Measurements from ENCODE around the gene MKRN2.
A peak's percentile ranks its signal among the peaks of the same experiment; 100 is the strongest.
"Not testable (repeated sequence)": the region's sequence is repeated elsewhere in the genome, so short reads cannot be mapped to it uniquely, and the experiment has no call there.

Gene MKRN2

GRCh38 chr3:12522721-12523120, 34.2 kb upstream of the MKRN2 start:
- Histone ChIP-seq H3K36me3 (ENCODE audit: control insufficient read depth, insufficient read depth, low read length, severe bottlenecking) (peaks cover 46% of the 10 kb centered on the region), H3K4me1 (ENCODE audit: control insufficient read depth, insufficient read depth, low read length) (no peaks in the 10 kb centered on the region), H3K4me3 (ENCODE audit: low read length) (no peak overlapping the region), H3K9me3 (ENCODE audit: control insufficient read depth, low read length) (no peaks in the 10 kb centered on the region), H3K9ac (ENCODE audit: low read length) (no peak overlapping the region), H3K27me3 (replicated peaks; ENCODE audit: control insufficient read depth, insufficient read depth, low read length) (no peaks in the 10 kb centered on the region)
- no peak for DNase-seq (ENCODE audit: low read depth)

- Histone ChIP-seq H3K36me3 (ENCODE audit: control insufficient read depth, insufficient read depth, low read length, severe bottlenecking) (peaks cover 48% of the 10 kb centered on the region), H3K4me1 (ENCODE audit: control insufficient read depth, insufficient read depth, low read length) (no peaks in the 10 kb centered on the region), H3K9ac (ENCODE audit: low read length) (no peak overlapping the region)
Measured at GRCh38 chr3:12527757-12528143, 29.1 kb upstream of the MKRN2 start.

GRCh38 chr3:12532182-12532581, 24.7 kb upstream of the MKRN2 start:
- H3K4me1 ChIP-seq (ENCODE audit: control insufficient read depth, insufficient read depth, low read length), result no peaks in the 10 kb centered on the region
- DNase-seq (ENCODE audit: low read depth), result no peak
- H3K9me3 ChIP-seq (ENCODE audit: control insufficient read depth, low read length), result no peaks in the 10 kb centered on the region
- no peaks in the 10 kb centered on the region for H3K27me3 ChIP-seq (replicated peaks; ENCODE audit: control insufficient read depth, insufficient read depth, low read length)
- H3K4me3 ChIP-seq (ENCODE audit: low read length), result no peak overlapping the region
- peaks cover 46% of the 10 kb centered on the region for H3K36me3 ChIP-seq (ENCODE audit: control insufficient read depth, insufficient read depth, low read length, severe bottlenecking)
- H3K9ac ChIP-seq (ENCODE audit: low read length), result no peak overlapping the region

More at GRCh38 chr3:12527757-12528143, 29.1 kb upstream of the MKRN2 start:
- H3K27me3 ChIP-seq (replicated peaks; ENCODE audit: control insufficient read depth, insufficient read depth, low read length), result no peaks in the 10 kb centered on the region
- no peak overlapping the region for H3K4me3 ChIP-seq (ENCODE audit: low read length)
- DNase-seq (ENCODE audit: low read depth), result no peak
- H3K9me3 ChIP-seq (ENCODE audit: control insufficient read depth, low read length), result no peaks in the 10 kb centered on the region

- H3K9ac ChIP-seq (ENCODE audit: low read length), result no peak overlapping the region
Measured at GRCh38 chr3:12536423-12536822, 20.5 kb upstream of the MKRN2 start.

GRCh38 chr3:12541625-12542024, 15.3 kb upstream of the MKRN2 start:
- no peaks in the 10 kb centered on the region for H3K4me1 ChIP-seq (ENCODE audit: control insufficient read depth, insufficient read depth, low read length)

More at GRCh38 chr3:12536423-12536822, 20.5 kb upstream of the MKRN2 start:
- no peaks in the 10 kb centered on the region for H3K9me3 ChIP-seq (ENCODE audit: control insufficient read depth, low read length)
- H3K27me3 ChIP-seq (replicated peaks; ENCODE audit: control insufficient read depth, insufficient read depth, low read length), result no peaks in the 10 kb centered on the region
- peak; percentile 44 for DNase-seq (ENCODE audit: low read depth)
- H3K4me1 ChIP-seq (ENCODE audit: control insufficient read depth, insufficient read depth, low read length), result no peaks in the 10 kb centered on the region
- peaks cover 34% of the 10 kb centered on the region for H3K36me3 ChIP-seq (ENCODE audit: control insufficient read depth, insufficient read depth, low read length, severe bottlenecking)
- H3K4me3 ChIP-seq (ENCODE audit: low read length), result no peak overlapping the region

GRCh38 chr3:12543497-12543896, 13.4 kb upstream of the MKRN2 start:
- not testable (repeated sequence) for H3K9me3 ChIP-seq (ENCODE audit: control insufficient read depth, low read length); DNase-seq (ENCODE audit: low read depth); H3K4me3 ChIP-seq (ENCODE audit: low read length); H3K4me1 ChIP-seq (ENCODE audit: control insufficient read depth, insufficient read depth, low read length); H3K9ac ChIP-seq (ENCODE audit: low read length); H3K36me3 ChIP-seq (ENCODE audit: control insufficient read depth, insufficient read depth, low read length, severe bottlenecking); H3K27me3 ChIP-seq (replicated peaks; ENCODE audit: control insufficient read depth, insufficient read depth, low read length)

More at GRCh38 chr3:12541625-12542024, 15.3 kb upstream of the MKRN2 start:
- no peaks in the 10 kb centered on the region for H3K27me3 ChIP-seq (replicated peaks; ENCODE audit: control insufficient read depth, insufficient read depth, low read length)
- H3K9ac ChIP-seq (ENCODE audit: low read length), result no peak overlapping the region
- no peak overlapping the region for H3K4me3 ChIP-seq (ENCODE audit: low read length)
- H3K36me3 ChIP-seq (ENCODE audit: control insufficient read depth, insufficient read depth, low read length, severe bottlenecking), result peaks cover 5% of the 10 kb centered on the region
- no peak for DNase-seq (ENCODE audit: low read depth)
- no peaks in the 10 kb centered on the region for H3K9me3 ChIP-seq (ENCODE audit: control insufficient read depth, low read length)

- Histone ChIP-seq H3K9me3 (ENCODE audit: control insufficient read depth, low read length) (no peaks in the 10 kb centered on the region), H3K36me3 (ENCODE audit: control insufficient read depth, insufficient read depth, low read length, severe bottlenecking) (peaks cover 5% of the 10 kb centered on the region), H3K9ac (ENCODE audit: low read length) (no peak overlapping the region), H3K4me3 (ENCODE audit: low read length) (no peak overlapping the region), H3K27me3 (replicated peaks; ENCODE audit: control insufficient read depth, insufficient read depth, low read length) (no peaks in the 10 kb centered on the region), H3K4me1 (ENCODE audit: control insufficient read depth, insufficient read depth, low read length) (peaks cover 6% of the 10 kb centered on the region)
- no peak for DNase-seq (ENCODE audit: low read depth)
Measured at GRCh38 chr3:12544652-12545472, 12.0 kb upstream of the MKRN2 start.

GRCh38 chr3:12545473-12545791, 11.5 kb upstream of the MKRN2 start, which contains the start of gene MKRN2OS:
TSS of gene MKRN2OS (minus strand) at chr3:12545499. CDS start at chr3:12545464, 35 bp downstream.
- H3K9ac ChIP-seq (ENCODE audit: low read length), result no peak within 1 kb of the TSS
- H3K36me3 ChIP-seq (ENCODE audit: control insufficient read depth, insufficient read depth, low read length, severe bottlenecking), result peaks cover under 1% of the 10 kb centered on the region
- H3K27me3 ChIP-seq (replicated peaks; ENCODE audit: control insufficient read depth, insufficient read depth, low read length), result no peaks in the 10 kb centered on the region
- DNase-seq (ENCODE audit: low read depth), result no peak
- H3K9me3 ChIP-seq (ENCODE audit: control insufficient read depth, low read length), result no peaks in the 10 kb centered on the region
- peaks cover 11% of the 10 kb centered on the region for H3K4me1 ChIP-seq (ENCODE audit: control insufficient read depth, insufficient read depth, low read length)
- H3K4me3 ChIP-seq (ENCODE audit: low read length), result no peak within 1 kb of the TSS

GRCh38 chr3:12549971-12550760, 6.7 kb upstream of the MKRN2 start:
- Histone ChIP-seq H3K4me1 (ENCODE audit: control insufficient read depth, insufficient read depth, low read length) (peaks cover 12% of the 10 kb centered on the region), H3K9me3 (ENCODE audit: control insufficient read depth, low read length) (no peaks in the 10 kb centered on the region), H3K27me3 (replicated peaks; ENCODE audit: control insufficient read depth, insufficient read depth, low read length) (no peaks in the 10 kb centered on the region), H3K4me3 (ENCODE audit: low read length) (no peak overlapping the region), H3K36me3 (ENCODE audit: control insufficient read depth, insufficient read depth, low read length, severe bottlenecking) (no peaks in the 10 kb centered on the region), H3K9ac (ENCODE audit: low read length) (no peak overlapping the region)
- no peak for DNase-seq (ENCODE audit: low read depth)

GRCh38 chr3:12553921-12554391, 2.9 kb upstream of the MKRN2 start:
- Histone ChIP-seq H3K4me1 (ENCODE audit: control insufficient read depth, insufficient read depth, low read length) (peaks cover 20% of the 10 kb centered on the region), H3K36me3 (ENCODE audit: control insufficient read depth, insufficient read depth, low read length, severe bottlenecking) (no peaks in the 10 kb centered on the region), H3K9me3 (ENCODE audit: control insufficient read depth, low read length) (no peaks in the 10 kb centered on the region), H3K4me3 (ENCODE audit: low read length) (peak overlapping the region; percentile 82), H3K9ac (ENCODE audit: low read length) (peak overlapping the region; percentile 81), H3K27me3 (replicated peaks; ENCODE audit: control insufficient read depth, insufficient read depth, low read length) (no peaks in the 10 kb centered on the region)
- peak; percentile 57 for DNase-seq (ENCODE audit: low read depth)

GRCh38 chr3:12556314-12556689, 585 bp upstream of the MKRN2 start:
- Histone ChIP-seq H3K27me3 (replicated peaks; ENCODE audit: control insufficient read depth, insufficient read depth, low read length) (no peaks in the 10 kb centered on the region), H3K4me3 (ENCODE audit: low read length) (peak overlapping the region; percentile 94), H3K4me1 (ENCODE audit: control insufficient read depth, insufficient read depth, low read length) (peaks cover 28% of the 10 kb centered on the region), H3K9ac (ENCODE audit: low read length) (peak overlapping the region; percentile 93), H3K9me3 (ENCODE audit: control insufficient read depth, low read length) (no peaks in the 10 kb centered on the region), H3K36me3 (ENCODE audit: control insufficient read depth, insufficient read depth, low read length, severe bottlenecking) (no peaks in the 10 kb centered on the region)
- DNase-seq (ENCODE audit: low read depth), result no peak

All from adipocyte (in vitro differentiated cells).